Smooth muscle cell of the brain vasculature (primary cell): ENCODE measurements around the gene ECI1.
"Not testable (repeated sequence)": the region's sequence is repeated elsewhere in the genome, so short reads cannot be mapped to it uniquely, and the experiment has no call there.

Source experiments
- DNase-seq: peaks from one replicate; pipeline ENCODE4 v3.0.0-alpha.2; 2012; ENCODE audit warnings: low read depth, low spot score

The ECI1 gene

GRCh38 chr16:2278956-2279800 lies 27.8 kb upstream of the ECI1 start:
- no peak for DNase-seq

- DNase-seq, result no peak
Measured at GRCh38 chr16:2278272-2278608, 26.9 kb upstream of the ECI1 start.

- no peak for DNase-seq
Measured at GRCh38 chr16:2277466-2278271, 26.3 kb upstream of the ECI1 start.

GRCh38 chr16:2276368-2277195 lies 25.2 kb upstream of the ECI1 start:
- no peak for DNase-seq

GRCh38 chr16:2275476-2276367 lies 24.3 kb upstream of the ECI1 start:
- no peak for DNase-seq

GRCh38 chr16:2273931-2274330 lies 22.5 kb upstream of the ECI1 start:
- no peak for DNase-seq

- DNase-seq, result no peak
Measured at GRCh38 chr16:2273484-2273883, 22.1 kb upstream of the ECI1 start.

- DNase-seq, result no peak
Measured at GRCh38 chr16:2271848-2272461, 20.6 kb upstream of the ECI1 start.

- no peak for DNase-seq
Measured at GRCh38 chr16:2270588-2271470, 19.4 kb upstream of the ECI1 start.

GRCh38 chr16:2270070-2270462 lies 18.7 kb upstream of the ECI1 start:
- no peak for DNase-seq

- DNase-seq, result peak; percentile 93
Measured at GRCh38 chr16:2267913-2268666, 16.7 kb upstream of the ECI1 start, which contains the start of gene RNPS1. RNPS1 (minus strand) TSS chr16:2268126; CDS start chr16:2264643, 3,483 bp downstream.

- not testable (repeated sequence) for DNase-seq
Measured at GRCh38 chr16:2267505-2267912, 16.1 kb upstream of the ECI1 start.

GRCh38 chr16:2266887-2267286 lies 15.5 kb upstream of the ECI1 start:
- DNase-seq, result not testable (repeated sequence)

- not testable (repeated sequence) for DNase-seq
Measured at GRCh38 chr16:2263026-2263425, 11.6 kb upstream of the ECI1 start.

GRCh38 chr16:2260250-2260649 lies 8.9 kb upstream of the ECI1 start:
- no peak for DNase-seq

- not testable (repeated sequence) for DNase-seq
Measured at GRCh38 chr16:2258530-2258929, 7.1 kb upstream of the ECI1 start.

GRCh38 chr16:2257726-2258125 lies 6.3 kb upstream of the ECI1 start:
- no peak for DNase-seq

- no peak for DNase-seq
Measured at GRCh38 chr16:2256531-2257140, 5.2 kb upstream of the ECI1 start.
